Caco-2 (cell line): Measurements from ENCODE around the gene CPVL. TPM values are rescaled to one million over a fixed set of nuclear protein-coding genes. Genes with fewer than 3 reads are reported as not detected.

Experiments
- BruUV-seq: library from RNA; stranded (reverse); fragments of 400-500 nt; replicated peaks from 2 replicates; lab custom pipeline; 2021; lab: Mats Ljungman, UMichigan
- CTCF ChIA-PET: fragments of 300-600 bp; sonication (Branson Sonifier 250); formaldehyde crosslinking; loops from one replicate; lab custom pipeline; 2022; ENCODE audit warnings: antibody characterized with exemption; lab: Charles Lee
- POLR2A ChIA-PET: fragments of 300-600 bp; sonication (Branson Sonifier 250); formaldehyde crosslinking; loops from one replicate; lab custom pipeline; 2022; ENCODE audit warnings: antibody characterized with exemption; lab: Charles Lee
- DNase-seq, 2 experiments: peaks; one replicate each; pipeline versions ENCODE4 v3.0.0 to v3.0.0-alpha.2; 2020 to 2022
- H3K27me3 ChIP-seq: replicated peaks from 2 replicates; pipeline ENCODE4 v1.6.0; 2011; ENCODE audit warnings: low read length; ENCODE audit not compliant: control insufficient read depth, insufficient read depth
- H3K36me3 ChIP-seq: 2 replicates; pipeline ENCODE4 v1.5.1; 2011; ENCODE audit warnings: low read length; ENCODE audit not compliant: control insufficient read depth, insufficient read depth
- H3K4me1 ChIP-seq: fragments of 250-450 bp; sonication (Bioruptor Pico); 2 replicates; pipeline ENCODE4 v1.5.1; 2020; ENCODE audit warnings: mild to moderate bottlenecking
- H3K4me3 ChIP-seq: 2 replicates; pipeline ENCODE4 v1.5.1; 2011; ENCODE audit warnings: low read depth, mild to moderate bottlenecking, control low read depth, low read length
- H3K9me3 ChIP-seq: fragments of 250-450 bp; sonication (Bioruptor Pico); 2 replicates; pipeline ENCODE4 v1.5.1; 2020; ENCODE audit warnings: mild to moderate bottlenecking, moderate library complexity
- H3K27ac Mint-ChIP-seq: one replicate; pipeline ENCODE4 v1.8.0; 2022; ENCODE audit warnings: mixed read lengths; ENCODE audit not compliant: unreplicated experiment
- H3K27me3 Mint-ChIP-seq: one replicate; pipeline ENCODE4 v1.8.0; 2022; ENCODE audit warnings: mixed read lengths; ENCODE audit not compliant: insufficient read depth, unreplicated experiment
- H3K36me3 Mint-ChIP-seq: one replicate; pipeline ENCODE4 v1.8.0; 2022; ENCODE audit warnings: mild to moderate bottlenecking, mixed read lengths; ENCODE audit not compliant: insufficient read depth, unreplicated experiment
- H3K4me1 Mint-ChIP-seq: one replicate; pipeline ENCODE4 v1.8.0; 2022; ENCODE audit warnings: low read depth, mixed read lengths; ENCODE audit not compliant: unreplicated experiment
- H3K4me3 Mint-ChIP-seq: one replicate; pipeline ENCODE4 v1.8.0; 2022; ENCODE audit warnings: mild to moderate bottlenecking, moderate library complexity, mixed read lengths; ENCODE audit not compliant: unreplicated experiment
- H3K9me3 Mint-ChIP-seq: one replicate; pipeline ENCODE4 v1.8.0; 2022; ENCODE audit warnings: mixed read lengths; ENCODE audit not compliant: unreplicated experiment
- intact Hi-C: fragments of 100-400 bp; cut with micrococcal nuclease; formaldehyde crosslinking; loops from one replicate; pipeline ENCODE4 v1.10.0; 2022; ENCODE audit not compliant: unreplicated experiment
- total RNA-seq: library from RNA; stranded (reverse); gene quantifications from 2 replicates; pipeline ENCODE4 v1.2.3, GENCODE V29; 2022
- TF ChIP-seq, protein P1 (sequence below), 2 experiments: fragments of 200-600 bp in 1 of 2; IDR thresholded peaks; 1 replicate in 1 of 2; 2 replicates in 1 of 2; pipeline versions ENCODE4 v1.5.1 to v1.8.0; 2011 to 2022; ENCODE audit warnings: antibody characterized with exemption in 1 of 2, control low read depth in 1 of 2, inconsistent platforms in 1 of 2, low read depth in 1 of 2, low read length in 1 of 2, mild to moderate bottlenecking in 1 of 2, moderate library complexity in 1 of 2; ENCODE audit not compliant: insufficient read depth in 1 of 2, severe bottlenecking in 1 of 2, unreplicated experiment in 1 of 2

Gene CPVL
- total RNA-seq, 1 experiment from 2014 or later: 109 TPM

DNA sequence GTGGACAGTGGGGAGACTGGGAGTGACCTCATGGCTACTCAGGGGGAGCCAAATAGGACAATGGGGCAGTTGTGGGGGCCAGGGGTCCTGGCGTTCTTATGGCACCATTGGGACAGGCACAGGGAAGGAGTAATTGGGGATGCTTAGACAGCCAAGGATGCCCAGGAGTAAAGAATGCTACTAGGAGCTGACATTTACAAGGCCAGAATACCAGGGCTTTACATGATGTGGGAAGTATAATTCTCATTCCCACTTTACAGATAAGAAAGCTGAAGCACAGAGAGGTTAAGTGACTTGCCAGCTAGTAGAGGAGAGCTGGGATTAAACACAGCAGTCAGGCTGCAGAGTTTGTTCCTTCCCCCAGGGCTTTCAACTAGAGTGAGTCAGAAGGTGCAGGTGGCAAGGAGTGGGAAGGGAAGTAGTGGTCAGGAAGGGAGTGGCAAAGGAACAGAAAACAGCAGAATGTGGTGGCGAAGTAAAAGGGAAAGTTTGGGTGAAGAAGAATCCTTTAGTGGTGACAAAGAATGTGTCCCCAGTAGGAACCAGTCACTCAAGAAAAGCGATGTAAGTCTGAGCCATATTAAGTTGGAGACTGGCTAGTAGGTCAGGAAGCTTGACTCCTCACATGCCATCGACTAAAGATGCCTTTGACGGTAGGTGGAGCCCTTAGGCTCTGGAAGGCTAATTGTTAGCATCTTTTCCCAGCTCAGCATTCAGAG is 32.8 kb downstream of the CPVL start:
- TF ChIP-seq, protein P1, sequence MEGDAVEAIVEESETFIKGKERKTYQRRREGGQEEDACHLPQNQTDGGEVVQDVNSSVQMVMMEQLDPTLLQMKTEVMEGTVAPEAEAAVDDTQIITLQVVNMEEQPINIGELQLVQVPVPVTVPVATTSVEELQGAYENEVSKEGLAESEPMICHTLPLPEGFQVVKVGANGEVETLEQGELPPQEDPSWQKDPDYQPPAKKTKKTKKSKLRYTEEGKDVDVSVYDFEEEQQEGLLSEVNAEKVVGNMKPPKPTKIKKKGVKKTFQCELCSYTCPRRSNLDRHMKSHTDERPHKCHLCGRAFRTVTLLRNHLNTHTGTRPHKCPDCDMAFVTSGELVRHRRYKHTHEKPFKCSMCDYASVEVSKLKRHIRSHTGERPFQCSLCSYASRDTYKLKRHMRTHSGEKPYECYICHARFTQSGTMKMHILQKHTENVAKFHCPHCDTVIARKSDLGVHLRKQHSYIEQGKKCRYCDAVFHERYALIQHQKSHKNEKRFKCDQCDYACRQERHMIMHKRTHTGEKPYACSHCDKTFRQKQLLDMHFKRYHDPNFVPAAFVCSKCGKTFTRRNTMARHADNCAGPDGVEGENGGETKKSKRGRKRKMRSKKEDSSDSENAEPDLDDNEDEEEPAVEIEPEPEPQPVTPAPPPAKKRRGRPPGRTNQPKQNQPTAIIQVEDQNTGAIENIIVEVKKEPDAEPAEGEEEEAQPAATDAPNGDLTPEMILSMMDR (IDR thresholded peaks at IDR 0.05; ENCODE audit: insufficient read depth in 1 of 2, low read depth in 1 of 2, low read length in 1 of 2, severe bottlenecking in 1 of 2, unreplicated experiment in 1 of 2): peak in 1 of 2 experiments; percentile 60
- no peaks in the 10 kb centered on the region for H3K27me3 ChIP-seq
- CTCF ChIA-PET: interaction anchor here (0.5 to 3.9 kb wide), 13 partner anchors 33 to 295 kb away, joined by 3 to 29 read pairs (median 5); partner anchors contain the start of gene CPVL
- peak overlapping the region; percentile 30 for H3K4me3 Mint-ChIP-seq
- no peaks in the 10 kb centered on the region for H3K9me3 Mint-ChIP-seq
- no peaks in the 10 kb centered on the region for H3K9me3 ChIP-seq
- POLR2A ChIA-PET: interaction anchor here (0.6 kb wide), 1 partner anchor 215 kb away, joined by 6 read pairs; no protein-coding TSS in a partner anchor
- peak; percentile 70 to 73 for DNase-seq
- intact Hi-C loops: loop anchor here (1.0 to 10.0 kb wide), 5 partner anchors 77 to 491 kb away; no protein-coding TSS in a partner anchor
- peak overlapping the region; percentile 89 for H3K27ac Mint-ChIP-seq
- H3K4me3 ChIP-seq: no peak overlapping the region
- peaks cover 59% of the 10 kb centered on the region for H3K4me1 Mint-ChIP-seq
- H3K27me3 Mint-ChIP-seq: no peaks in the 10 kb centered on the region
- peaks cover 76% of the 10 kb centered on the region for H3K4me1 ChIP-seq
- BruUV-seq: no TSS peak
- peaks cover 22% of the 10 kb centered on the region for H3K36me3 Mint-ChIP-seq
- H3K36me3 ChIP-seq: no peaks in the 10 kb centered on the region

DNA sequence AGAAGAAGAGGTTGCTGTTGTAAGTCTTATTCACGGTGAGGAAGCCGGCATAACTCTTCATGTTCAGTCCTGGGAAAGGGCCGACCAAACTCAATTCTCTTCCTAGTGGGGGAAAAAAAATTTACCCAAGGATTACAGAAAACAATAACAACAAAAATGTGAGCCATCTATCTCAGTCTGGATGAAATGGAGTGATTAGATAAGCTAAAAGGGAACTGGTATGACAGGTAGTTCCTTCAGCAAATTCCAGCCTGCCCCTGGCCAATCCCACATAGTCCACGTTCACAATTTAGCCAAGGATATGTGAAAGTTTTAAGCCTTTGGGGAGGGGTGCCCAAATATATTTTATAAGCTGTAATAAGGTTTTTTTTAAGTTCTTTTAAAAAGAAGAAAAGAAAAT is 33.6 kb downstream of the CPVL start:
- Mint-ChIP-seq H3K36me3 (peaks cover 22% of the 10 kb centered on the region), H3K9me3 (no peaks in the 10 kb centered on the region), H3K4me1 (peaks cover 58% of the 10 kb centered on the region), H3K27ac (peak overlapping the region; percentile 89), H3K4me3 (peak overlapping the region; percentile 30), H3K27me3 (no peaks in the 10 kb centered on the region)
- ChIA-PET CTCF (interaction anchor here (0.8 to 3.9 kb wide), 6 partner anchors 34 to 233 kb away, joined by 3 to 22 read pairs (median 10); partner anchors contain the start of gene CPVL), POLR2A (no interaction called here)
- no TSS peak for BruUV-seq
- Histone ChIP-seq H3K4me3 (no peak overlapping the region), H3K4me1 (peaks cover 76% of the 10 kb centered on the region), H3K36me3 (no peaks in the 10 kb centered on the region), H3K9me3 (no peaks in the 10 kb centered on the region), H3K27me3 (no peaks in the 10 kb centered on the region)
- intact Hi-C loops: loop anchor here (1.0 to 10.0 kb wide), 4 partner anchors 34 to 492 kb away; partner anchors contain the start of gene CPVL
- peak in 1 of 2 experiments; percentile 55 for DNase-seq
- TF ChIP-seq, protein P1 (IDR thresholded peaks at IDR 0.05; ENCODE audit: insufficient read depth in 1 of 2, low read depth in 1 of 2, low read length in 1 of 2, severe bottlenecking in 1 of 2, unreplicated experiment in 1 of 2): no peak

DNA sequence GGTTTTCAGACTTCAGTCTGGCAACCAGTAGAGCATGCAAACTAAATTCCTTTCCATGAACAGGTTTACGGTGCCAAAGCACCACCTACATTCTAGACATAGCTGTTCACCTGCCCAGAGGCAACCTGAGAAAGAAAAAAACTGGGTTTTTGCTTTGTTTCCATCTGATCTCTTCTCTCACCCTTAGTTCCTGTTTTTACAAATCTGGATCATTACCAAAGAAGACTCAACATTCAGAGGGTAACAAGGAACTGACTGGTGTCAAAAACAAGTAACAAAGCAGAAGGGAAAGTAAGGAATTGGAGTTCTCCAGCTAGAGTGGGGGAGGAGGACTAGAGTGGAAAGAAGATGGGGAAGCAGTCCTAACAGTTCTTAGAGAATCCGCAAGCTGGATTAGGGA is 36.4 kb downstream of the CPVL start:
- Mint-ChIP-seq H3K9me3 (no peaks in the 10 kb centered on the region), H3K4me3 (peak overlapping the region; percentile 0), H3K27me3 (no peaks in the 10 kb centered on the region), H3K36me3 (peaks cover 22% of the 10 kb centered on the region), H3K27ac (peak overlapping the region; percentile 61), H3K4me1 (peaks cover 48% of the 10 kb centered on the region)
- Histone ChIP-seq H3K4me3 (no peak overlapping the region), H3K4me1 (peaks cover 52% of the 10 kb centered on the region), H3K9me3 (no peaks in the 10 kb centered on the region), H3K27me3 (no peaks in the 10 kb centered on the region), H3K36me3 (no peaks in the 10 kb centered on the region)
- POLR2A ChIA-PET: no interaction called here
- TF ChIP-seq, protein P1 (IDR thresholded peaks at IDR 0.05; ENCODE audit: insufficient read depth in 1 of 2, low read depth in 1 of 2, low read length in 1 of 2, severe bottlenecking in 1 of 2, unreplicated experiment in 1 of 2): no peak
- CTCF ChIA-PET: interaction anchor here (0.6 to 1.7 kb wide), 4 partner anchors 153 to 188 kb away, joined by 3 to 6 read pairs (median 4); no protein-coding TSS in a partner anchor
- BruUV-seq: no TSS peak
- intact Hi-C loops: loop anchor here (10.0 kb wide), 1 partner anchor 495 kb away; no protein-coding TSS in a partner anchor
- DNase-seq: no peak
